Stimulated activated CD8-positive, alpha-beta memory T cell treated with anti-CD3 and anti-CD28 coated beads, Interleukin-12 subunit alpha, Interleukin-12 subunit beta, amount 100 ng/mL, for 24 hours (primary cell): ENCODE measurements around the gene PHF14.
"Not testable (repeated sequence)": the region's sequence is repeated elsewhere in the genome, so short reads cannot be mapped to it uniquely, and the experiment has no call there.

ENCODE experiments used
- DNase-seq: peaks from one replicate; pipeline ENCODE4 v3.0.0-alpha.2; 2020; ENCODE audit errors: extremely low read depth

The PHF14 gene

GRCh38 chr7:10990748-10991147, 17.1 kb downstream of the PHF14 start:
- DNase-seq, result not testable (repeated sequence)

DNA sequence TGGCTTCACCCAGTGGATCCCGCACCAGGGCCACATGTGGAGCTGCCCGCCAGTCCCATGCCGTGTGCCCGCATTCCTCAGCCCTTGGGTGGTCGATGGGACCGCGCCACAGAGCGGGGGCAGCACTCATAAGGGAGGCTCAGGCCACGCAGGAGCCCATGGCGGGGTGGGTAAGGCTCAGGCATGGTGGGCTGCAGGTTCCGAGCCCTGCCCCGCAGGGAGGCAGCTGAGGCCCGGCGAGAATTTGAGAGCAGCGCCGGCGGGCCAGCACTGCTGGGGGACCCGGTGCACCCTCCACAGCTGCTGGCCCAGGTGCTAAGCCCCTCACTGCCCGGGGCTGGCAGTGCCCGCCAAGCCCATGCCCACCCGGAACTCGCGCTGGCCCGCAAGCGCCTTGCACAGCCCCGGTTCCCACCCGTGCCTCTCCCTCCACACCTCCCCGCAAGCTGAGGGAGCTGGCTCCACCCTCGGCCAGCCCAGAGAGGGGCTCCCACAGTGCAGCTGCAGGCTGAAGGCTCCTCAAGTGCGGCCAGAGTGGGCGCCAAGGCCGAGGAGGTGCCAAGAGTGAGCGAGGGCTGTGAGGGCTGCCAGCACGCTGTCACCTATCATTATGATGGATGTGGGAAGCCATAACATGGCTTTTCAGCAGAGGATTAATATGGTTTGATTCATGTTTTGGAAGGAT, 22.0 kb downstream of the PHF14 start:
- DNase-seq, result not testable (repeated sequence)

DNA sequence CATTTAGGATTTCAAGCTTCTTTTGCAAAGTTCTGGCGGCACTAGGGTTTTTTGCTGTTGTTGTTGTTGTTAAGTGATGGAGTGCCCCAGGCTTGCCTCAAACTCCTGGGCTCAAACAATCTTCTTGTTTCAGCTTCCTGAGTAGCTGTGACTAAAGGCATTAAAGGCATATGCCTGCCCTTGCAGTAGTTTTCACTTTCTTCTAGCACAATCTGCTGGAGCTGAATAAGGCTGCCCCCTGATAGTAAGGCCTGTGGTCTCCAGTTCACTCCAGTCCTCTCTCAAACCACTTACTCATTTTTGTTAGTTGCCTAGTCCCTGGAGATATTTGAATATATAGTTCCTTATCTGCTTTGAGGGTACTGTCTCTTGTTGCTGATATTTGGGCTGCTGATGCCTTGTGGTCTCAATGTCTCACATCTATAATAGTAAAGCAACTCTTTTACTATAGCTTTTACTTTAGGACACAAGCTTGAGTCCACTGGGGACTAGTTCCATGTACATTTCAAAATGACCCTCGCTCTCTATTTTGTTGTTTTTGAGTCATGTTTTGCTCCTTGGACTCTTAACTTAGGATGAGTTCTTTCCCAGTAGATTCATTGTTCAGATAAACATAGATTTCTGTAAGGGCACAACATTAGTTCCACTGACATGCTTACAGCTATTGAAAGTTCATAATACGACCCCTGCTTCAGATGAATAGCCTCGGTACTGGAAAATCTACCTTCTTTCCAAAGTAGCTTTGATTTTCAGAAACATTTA, 25.5 kb downstream of the PHF14 start:
- DNase-seq, result no peak

DNA sequence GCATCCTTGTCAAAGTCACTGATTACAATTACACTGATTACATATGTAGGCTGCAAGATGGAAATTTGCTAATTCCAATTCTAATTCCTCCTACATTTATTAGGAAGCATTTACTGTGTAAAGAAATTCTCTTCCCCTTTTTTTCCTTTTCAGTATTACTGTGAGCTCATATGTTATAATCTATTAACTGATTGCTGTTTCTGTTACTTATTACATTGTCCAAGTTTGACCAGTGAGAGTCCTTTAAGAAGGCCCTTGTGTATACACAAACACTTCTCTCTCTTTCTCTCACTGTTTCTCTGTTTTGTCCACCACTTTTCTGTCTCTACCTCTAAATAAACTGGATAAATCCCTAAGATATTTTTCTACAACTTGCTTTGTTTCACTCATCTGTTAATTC, 31.5 kb downstream of the PHF14 start:
- no peak for DNase-seq

- no peak for DNase-seq
Observed at GRCh38 chr7:11006291-11006690, 32.6 kb downstream of the PHF14 start.

- no peak for DNase-seq
Observed at GRCh38 chr7:11009631-11010030, 36.0 kb downstream of the PHF14 start.

DNA sequence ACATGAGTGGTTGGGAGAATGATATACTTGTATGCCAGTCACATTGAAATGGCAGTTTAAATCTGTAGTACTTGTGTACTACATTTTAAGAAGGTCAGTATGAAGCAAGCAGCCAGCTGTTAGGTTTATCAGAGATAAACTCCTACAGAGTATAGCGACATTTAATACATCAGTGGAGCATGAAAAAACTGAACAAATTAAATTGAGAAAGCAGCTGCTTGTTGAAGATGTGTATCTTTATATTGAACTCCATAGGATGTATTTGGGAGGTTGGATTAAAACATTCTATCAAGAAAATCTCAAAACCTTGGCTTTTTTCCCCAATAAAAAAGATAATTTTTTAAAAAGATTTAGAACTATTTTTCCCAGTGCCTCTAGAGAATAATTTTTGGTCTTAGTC, 47.8 kb downstream of the PHF14 start:
- no peak for DNase-seq

GRCh38 chr7:11026452-11027359, 53.0 kb downstream of the PHF14 start:
- no peak for DNase-seq

DNA sequence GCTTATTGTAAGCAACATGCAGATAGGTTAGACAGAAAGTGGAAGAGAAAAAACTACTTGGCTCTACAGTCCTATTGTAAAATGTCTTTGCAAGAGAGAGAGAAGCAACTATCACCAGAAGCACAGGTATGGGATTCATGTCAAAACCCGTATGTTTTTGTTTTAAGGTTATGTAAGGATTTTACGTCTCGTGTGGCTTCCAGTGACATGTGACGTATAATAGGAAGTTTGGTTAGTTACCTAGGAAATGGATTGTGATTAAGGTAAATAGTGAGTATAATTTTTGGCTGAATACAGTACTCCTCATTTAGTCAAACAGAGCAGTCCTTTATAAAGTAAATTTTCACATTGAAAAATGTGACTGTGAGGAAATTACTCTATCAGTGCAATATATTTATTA, 62.0 kb downstream of the PHF14 start:
- DNase-seq, result no peak

- no peak for DNase-seq
Observed at GRCh38 chr7:11039974-11040373, 66.3 kb downstream of the PHF14 start.

- DNase-seq, result no peak
Observed at GRCh38 chr7:11054033-11054432, 80.4 kb downstream of the PHF14 start.

- DNase-seq, result no peak
Observed at GRCh38 chr7:11060893-11061292, 87.2 kb downstream of the PHF14 start.

- DNase-seq, result no peak
Observed at GRCh38 chr7:11062110-11062509, 88.4 kb downstream of the PHF14 start.

DNA sequence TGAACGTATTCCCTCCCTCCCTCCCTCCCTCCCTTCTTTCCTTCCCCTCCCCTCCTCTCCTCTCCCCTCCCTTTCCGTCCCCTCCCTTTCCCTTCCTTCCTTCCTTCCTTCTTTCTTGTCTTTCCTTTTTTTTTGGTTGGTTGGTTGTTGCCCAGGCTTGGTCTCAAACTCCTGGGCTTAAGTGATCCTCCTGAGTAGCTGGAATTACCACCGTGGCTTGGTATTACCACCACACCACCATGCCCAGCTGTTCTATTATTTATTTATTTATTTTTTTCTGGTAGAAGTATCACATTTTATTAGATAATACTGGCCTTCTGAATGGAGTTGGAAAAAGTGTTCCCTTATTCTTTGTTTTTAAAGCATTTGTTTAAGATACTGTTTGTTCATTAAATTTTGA, 95.9 kb downstream of the PHF14 start:
- DNase-seq, result no peak

DNA sequence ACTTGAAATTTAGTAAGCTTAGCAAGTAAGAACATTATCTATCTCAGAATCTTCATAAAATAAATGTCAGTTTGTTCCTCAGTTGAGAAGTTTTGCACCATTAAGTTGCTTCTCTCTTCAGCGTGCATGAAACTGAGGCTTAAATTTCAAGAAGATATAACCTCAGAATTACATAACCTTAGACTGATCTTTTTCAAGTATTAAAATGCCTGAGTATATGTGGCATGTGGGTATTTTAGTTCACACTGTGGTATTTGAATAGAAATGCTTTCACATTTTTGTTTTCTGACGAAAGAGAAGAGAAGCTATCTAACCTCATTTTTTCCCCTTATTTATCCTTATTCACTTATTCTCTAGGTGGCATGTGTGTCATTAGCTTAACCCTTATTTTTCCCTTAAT, 104.1 kb downstream of the PHF14 start:
- no peak for DNase-seq

GRCh38 chr7:11078247-11078834, 104.7 kb downstream of the PHF14 start:
- DNase-seq, result no peak

GRCh38 chr7:11079907-11080306, 106.2 kb downstream of the PHF14 start:
- no peak for DNase-seq

DNA sequence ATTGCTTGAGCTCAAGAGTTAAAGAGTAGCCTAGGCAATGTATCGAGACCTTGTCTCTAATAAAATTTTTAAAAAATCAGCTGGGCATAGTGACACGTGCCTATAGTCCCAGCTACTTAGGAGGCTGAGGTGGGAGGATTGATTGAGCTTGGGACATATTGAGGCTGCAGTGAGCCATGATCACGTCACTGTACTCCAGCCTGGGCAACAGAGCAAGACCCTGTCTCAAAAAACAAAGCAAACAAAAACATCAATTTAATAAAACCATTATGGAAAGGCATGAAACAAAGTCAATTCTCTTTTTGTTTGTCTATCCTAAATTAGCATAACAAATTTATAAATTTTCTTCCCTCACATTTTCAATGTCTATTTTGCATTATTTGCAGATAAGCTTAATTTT, 108.4 kb downstream of the PHF14 start:
- DNase-seq, result no peak

- DNase-seq, result no peak
Observed at GRCh38 chr7:11082552-11083213, 109.0 kb downstream of the PHF14 start.

DNA sequence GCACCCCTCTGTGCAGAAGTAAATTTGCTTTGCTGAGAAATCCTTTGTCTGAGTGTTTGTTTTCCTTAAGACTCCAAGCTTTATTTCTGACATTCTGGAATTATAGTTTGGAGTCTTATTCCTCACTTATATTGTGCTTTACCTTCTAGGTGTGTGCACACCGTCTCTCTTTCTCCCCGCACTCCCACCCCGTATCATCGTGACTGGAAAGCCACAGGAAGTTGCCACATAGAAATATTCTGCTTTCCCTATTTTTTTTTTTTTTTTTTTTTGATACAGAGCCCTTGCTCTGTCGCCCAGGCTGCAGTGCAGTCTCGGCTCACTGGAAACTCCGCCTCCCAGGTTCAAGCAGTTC, 109.5 kb downstream of the PHF14 start:
- DNase-seq, result no peak

- DNase-seq, result no peak
Observed at GRCh38 chr7:11104578-11104977, 130.9 kb downstream of the PHF14 start.

- DNase-seq, result no peak
Observed at GRCh38 chr7:11109659-11110058, 136.0 kb downstream of the PHF14 start.
